HG02970 (cell line): ENCODE results near the gene HMGCS1.
"Not testable (repeated sequence)": the region's sequence is repeated elsewhere in the genome, so short reads cannot be mapped to it uniquely, and the experiment has no call there.

Experiments used
- ATAC-seq: cut with Tn5 transposase; IDR thresholded peaks from one replicate; pipeline ENCODE4 v1.9.1; 2021; ENCODE audit warnings: mild to moderate bottlenecking, moderate library complexity, moderate number of reproducible peaks; ENCODE audit not compliant: unreplicated experiment, low FRiP score

The HMGCS1 gene

DNA sequence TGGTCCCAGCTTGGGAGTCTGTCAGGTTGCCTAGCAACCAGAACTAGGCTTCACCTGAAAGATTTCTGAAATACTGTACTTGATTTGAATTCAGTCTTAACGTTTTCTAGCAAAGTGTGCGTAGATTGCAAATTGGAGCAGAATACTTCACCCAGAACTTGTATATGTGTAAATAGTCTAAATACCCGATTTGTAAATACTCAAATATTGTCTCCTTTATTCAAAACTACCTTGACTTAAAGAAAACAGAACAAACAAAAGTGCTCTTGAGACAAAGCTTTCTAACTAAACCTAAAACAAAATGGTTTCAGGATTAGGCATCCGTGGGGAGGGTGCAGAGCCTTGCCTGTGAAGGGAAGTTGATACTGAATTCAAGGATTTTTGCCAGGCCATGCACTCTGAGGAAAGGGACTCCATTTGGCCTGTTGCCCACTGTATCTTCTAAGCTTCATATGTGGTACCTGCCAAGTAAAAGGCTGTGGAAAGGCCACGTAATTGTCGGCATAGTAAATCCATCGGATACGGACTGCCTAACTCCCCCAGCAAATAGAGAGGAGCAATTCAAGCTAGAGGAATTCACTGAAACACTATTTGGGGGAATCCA, 744 bp upstream of the HMGCS1 start:
- no peak for ATAC-seq

- ATAC-seq: no peak
Measured at GRCh38 chr5:43312699-43313034, 545 bp downstream of the HMGCS1 start.

- ATAC-seq: no peak
Measured at GRCh38 chr5:43312076-43312661, 1.0 kb downstream of the HMGCS1 start.

DNA sequence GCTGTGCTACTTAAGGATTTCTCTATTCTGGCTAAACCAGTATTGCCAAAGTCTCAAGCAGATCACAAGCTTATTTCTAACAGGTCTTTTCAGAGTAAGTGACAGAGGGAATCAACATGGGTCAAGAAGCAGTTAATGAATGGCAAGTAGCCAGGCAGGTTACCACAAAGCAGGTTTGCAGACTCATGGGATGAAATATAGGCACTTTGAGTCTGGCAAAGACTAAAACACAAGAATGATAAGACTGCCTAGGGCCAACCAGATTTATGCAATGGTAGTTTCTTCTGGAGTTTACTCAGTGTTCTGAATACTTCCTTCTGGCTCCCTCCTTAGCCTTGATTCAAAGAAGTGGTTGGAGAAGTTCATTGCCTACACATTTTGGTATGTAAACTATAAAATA, 3.6 kb downstream of the HMGCS1 start:
- no peak for ATAC-seq

DNA sequence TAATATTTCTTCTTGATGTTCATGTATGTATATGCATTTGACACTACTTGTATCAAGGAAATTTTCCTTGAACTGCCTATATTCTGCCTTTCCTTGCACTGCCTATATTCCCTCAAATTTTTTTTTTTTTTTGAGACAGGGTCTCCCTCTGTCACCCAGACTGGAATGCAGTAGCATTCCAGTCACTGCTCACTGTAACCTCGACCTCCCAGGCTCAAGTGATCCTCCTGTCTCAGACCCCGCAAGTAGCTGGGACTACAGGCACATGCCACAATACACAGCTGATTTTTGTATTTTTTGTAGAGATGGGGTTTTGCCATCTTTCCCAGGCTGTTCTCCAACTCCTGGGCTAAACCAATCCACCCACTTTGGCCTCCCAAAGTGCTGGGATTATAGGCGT, 4.1 kb downstream of the HMGCS1 start:
- no peak for ATAC-seq

DNA sequence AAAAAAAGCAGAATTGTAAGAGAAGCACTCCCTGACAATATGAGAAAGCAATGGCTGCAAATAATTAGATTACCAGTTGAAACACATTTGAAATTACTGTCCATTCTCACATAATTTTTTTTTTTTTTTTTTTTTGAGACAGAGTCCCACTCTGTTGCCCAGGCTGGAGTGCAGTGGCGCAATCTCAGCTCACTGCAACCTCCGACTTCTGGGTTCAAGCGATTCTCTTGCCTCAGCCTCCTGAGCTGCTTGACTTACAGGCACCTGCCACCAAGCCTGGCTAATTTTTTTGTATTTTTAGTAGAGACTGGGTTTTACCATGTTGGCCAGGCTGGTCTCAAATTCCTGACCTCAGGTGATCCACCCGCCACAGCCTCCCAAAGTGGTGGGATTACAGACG, 6.3 kb downstream of the HMGCS1 start:
- not testable (repeated sequence) for ATAC-seq

DNA sequence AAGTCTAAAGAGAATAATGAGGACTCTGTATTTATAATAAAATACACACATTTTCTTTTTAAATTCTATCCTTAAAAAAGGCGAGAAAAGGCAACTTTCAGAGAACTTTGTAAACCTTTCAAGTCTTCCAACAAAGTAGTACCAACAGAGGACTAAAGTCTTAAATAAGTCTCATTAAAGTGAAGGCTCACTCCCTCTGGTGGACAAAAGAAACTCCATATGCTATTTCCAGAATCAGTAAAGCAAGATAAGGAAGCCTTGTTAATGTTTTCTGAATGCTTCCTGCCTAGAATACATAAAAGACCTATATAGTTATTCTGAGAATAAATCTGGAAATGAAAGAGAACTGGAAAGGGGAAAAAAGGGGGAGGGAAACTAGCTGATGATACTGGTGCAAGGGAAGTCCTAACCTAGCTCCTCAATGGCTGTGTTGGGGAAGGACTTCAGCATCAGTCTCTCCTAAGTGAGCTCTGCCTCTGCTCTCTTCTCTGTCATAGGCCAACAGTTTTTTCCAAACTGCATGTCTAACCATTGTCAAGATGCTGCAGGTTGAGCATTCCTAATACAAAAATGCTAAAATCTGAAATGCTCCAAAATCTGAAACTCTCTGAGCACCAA, 7.2 kb downstream of the HMGCS1 start:
- no peak for ATAC-seq

GRCh38 chr5:43304525-43304924, 8.7 kb downstream of the HMGCS1 start:
- ATAC-seq: no peak

DNA sequence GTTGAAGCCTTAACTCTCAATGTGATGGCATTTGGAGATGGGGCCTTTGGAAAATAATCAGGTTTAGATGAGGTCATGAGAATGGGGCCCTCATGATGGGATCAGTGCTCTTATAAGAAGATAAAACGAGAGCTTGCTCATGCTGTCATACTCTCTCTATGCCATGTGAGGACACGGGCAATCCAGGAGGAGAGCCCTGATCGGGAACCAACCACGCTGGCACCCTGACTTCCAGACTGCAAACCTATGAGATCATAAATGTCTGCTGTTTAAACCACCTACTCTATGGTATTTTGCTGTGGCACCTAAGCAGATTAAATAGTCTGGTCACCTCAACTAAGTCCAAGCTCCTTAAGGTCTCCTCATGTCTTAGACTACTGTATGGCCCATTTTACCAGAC, 10.0 kb downstream of the HMGCS1 start:
- ATAC-seq: no peak

GRCh38 chr5:43302481-43302880, 10.7 kb downstream of the HMGCS1 start:
- ATAC-seq: no peak

DNA sequence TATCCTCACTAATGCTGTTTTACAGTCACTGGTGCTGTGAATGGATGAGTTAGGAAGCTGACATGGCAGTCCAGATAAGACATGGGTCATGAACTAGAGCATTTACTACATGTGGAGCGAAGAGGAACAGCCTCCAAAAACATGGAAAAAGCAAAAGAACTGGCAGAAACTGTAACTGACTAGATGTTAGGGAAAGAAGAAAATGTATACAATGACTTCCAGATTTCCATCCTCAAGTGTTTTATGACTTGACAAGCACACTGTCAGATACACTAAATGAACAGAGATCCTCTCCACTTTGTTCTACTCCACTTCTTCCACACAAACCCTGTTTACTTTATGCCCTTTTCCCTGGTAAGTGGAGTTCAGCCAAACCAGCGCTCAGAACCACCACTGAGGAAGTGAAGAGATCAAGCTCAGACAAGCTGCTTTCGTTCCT, 11.5 kb downstream of the HMGCS1 start:
- no peak for ATAC-seq

- ATAC-seq: no peak
Measured at GRCh38 chr5:43300112-43300511, 13.1 kb downstream of the HMGCS1 start.

DNA sequence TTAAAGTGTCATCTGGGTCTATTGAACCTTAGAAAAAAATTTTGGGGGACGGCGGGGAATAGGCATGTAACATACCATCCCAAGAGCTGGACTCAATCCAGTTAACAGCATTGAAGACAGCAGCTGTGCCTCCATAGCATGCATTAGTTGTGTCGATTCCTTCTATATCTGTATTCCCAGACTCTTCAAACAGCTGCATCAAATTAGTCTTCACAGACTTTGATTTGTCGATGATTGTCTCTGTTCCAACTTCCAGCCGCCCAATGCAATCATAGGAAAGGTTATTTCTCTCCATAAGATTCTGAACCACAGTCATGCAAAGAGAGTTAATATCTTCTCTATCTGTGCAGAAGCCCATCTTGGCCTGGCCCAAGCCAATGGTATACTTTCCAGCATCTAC, 14.8 kb downstream of the HMGCS1 start:
- ATAC-seq: no peak

DNA sequence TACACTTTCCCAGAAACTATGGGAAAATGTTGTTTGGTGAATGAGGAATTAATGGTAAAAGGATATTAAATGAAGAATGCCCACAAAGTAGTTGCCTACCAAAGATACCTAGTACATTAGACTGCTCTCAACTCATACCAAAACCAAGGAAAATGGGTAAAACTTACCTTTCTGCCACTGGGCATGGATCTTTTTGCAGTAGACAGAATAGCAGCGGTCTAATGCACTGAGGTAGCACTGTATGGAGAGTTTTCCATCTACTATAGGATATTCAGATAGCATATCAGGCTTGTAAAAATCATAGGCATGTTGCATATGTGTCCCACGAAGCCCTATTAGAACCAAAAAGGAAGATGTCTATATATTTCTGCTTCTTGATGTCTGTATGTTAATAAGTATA, 16.4 kb downstream of the HMGCS1 start:
- no peak for ATAC-seq

GRCh38 chr5:43295202-43295601, 18.0 kb downstream of the HMGCS1 start:
- no peak for ATAC-seq

DNA sequence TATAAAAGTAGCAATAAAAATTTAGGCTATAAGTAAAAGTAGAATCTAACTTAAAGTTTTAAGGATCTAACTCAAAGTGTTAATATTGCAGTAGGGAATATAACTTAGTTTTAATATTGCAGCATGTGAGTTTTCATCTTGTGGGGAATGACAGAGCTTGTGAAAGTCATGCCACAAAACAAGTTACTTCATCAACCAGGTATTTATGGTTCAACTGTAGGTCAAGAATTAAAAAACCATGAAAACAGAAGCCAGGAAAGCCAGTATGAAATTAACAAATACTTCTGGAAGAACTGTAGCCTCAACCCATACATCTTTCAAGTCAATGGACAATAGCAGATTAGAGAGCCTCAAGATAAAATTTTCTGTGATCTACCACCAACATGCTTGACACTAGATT, 19.0 kb downstream of the HMGCS1 start:
- ATAC-seq: no peak

- ATAC-seq: no peak
Measured at GRCh38 chr5:43290726-43291125, 22.5 kb downstream of the HMGCS1 start.

DNA sequence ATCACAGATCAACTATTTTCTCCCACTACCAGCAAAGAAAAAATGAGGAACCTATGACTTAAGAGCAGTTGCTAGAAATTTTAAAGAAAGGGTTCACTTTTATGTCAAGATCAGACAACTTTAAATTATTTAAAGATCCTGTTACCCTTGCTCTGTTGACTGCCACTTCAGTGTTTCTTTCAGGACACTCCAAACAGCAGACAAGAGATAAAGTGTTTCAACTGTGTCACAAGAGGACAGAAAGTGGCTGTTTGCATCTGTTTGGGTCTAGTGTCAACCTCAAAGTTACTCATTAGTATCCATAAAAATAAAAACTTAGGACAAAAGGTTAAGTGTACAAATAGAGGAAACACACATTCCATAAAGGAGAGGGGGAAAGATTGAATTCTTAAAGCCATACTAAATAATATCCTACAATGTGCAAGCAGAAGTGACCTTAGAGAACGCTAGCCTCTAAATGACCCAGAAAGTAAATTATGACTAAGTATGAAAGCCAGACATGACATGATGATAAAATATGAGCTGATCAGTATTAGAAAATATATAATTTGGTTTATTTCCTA, 24.9 kb downstream of the HMGCS1 start:
- no peak for ATAC-seq

- no peak for ATAC-seq
Measured at GRCh38 chr5:43287493-43287892, 25.7 kb downstream of the HMGCS1 start.

- no peak for ATAC-seq
Measured at GRCh38 chr5:43286623-43287022, 26.6 kb downstream of the HMGCS1 start.

GRCh38 chr5:43281840-43282658, 31.2 kb downstream of the HMGCS1 start:
- ATAC-seq: no peak
